GM18499 (cell line): ENCODE results near the gene AFAP1L2.

Experiments
- ATAC-seq: cut with Tn5 transposase; IDR thresholded peaks from one replicate; pipeline ENCODE4 v1.9.1; 2021; ENCODE audit warnings: moderate number of reproducible peaks; ENCODE audit not compliant: insufficient read depth, unreplicated experiment

The AFAP1L2 gene

DNA sequence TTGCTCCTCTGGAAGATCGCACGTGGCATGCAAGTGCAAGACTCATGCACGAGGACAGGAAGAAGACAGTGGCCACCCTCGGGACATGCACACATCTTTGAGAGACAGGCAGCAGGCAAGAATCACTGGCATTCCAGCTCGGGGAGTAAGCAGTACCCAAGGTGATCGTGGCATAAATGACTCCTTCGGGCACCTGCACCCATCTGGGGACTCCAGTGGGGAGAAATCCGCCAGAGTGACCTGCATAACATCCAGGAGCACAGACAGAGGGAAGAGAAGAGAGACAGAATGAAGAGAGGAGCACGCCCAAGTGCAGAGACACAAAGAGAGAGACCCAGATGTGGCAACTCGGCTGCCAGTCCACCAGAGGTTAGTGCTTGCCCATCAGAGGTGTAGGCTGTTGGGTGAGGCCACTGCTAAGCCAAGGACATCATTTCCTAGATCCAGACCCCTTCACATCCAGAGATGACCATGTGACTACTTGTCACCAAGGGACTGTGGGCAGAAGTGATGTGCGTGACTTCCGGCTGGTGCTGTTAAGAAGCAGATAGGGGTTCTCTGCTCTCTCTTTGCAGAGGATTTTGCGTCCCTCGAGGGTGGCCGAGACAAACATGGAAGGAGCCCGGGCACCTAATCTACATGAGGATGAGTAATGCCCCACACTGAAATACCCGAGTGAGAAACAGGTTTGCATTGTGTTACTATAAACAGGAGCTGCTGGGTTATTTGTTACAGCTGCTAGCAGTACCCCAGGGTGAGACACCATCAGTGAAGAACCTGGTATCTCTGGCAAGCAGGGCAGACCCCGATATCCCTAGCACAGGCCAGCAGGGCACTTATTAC, 84.7 kb downstream of the AFAP1L2 start:
- no peak for ATAC-seq

DNA sequence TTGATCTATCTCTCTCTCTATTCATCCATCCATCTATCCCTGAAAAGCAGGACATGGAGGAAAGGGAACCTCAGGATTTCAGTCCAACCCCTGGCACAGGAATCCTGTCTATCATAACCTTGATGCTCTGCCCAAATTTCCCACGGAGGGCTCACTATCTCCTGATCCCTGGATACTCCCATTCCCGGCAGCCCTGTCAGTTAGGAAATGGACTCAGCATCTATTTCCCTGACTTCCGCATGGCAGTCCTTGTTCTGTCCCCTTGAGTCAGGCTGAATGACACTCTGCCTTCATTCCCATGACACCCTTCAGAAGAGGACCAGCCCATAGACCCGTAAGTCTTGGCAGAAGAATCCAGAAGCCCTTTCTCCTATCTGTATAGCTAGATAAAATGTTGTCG, 87.6 kb downstream of the AFAP1L2 start:
- no peak for ATAC-seq

DNA sequence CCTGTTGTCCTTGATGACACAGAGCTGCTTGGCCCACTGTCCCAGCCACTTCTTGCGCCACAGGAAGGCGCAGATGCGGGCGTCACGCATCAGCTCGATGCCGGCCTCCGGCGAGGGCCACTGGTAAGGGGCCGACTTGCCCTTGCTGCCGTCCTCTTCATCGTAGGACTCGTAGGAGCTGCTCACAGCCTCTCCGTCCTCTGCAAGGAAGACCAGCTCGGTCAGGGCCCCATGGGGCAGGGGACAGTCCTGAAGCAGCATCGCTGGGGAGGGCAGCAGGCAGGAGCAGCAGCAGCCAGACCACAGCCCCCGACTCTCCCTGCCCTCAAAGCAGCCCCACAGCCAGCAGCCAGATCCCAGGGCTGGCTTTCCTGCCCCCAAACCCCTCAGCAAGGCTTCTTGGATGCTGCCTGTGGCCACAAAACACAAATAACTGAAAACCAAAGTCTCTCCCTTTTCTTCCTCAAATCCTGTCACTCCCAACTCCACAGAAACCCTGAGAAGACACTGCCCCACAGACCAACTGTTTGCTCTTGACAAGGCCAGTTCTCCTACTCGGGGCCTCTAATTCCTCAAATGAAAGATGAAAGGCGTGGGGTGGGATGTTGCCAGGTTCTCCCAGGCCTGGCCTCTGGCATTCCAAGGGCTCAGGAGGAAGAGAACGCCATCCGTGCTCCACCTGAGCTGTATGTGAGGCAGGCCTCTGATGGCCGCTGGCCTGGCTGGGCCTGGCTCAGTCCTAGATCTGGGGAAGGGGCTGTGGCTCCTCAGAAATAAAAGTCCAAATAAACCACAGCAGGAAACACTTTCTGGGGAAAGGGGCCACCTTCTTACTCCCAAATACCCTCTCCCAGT, 88.5 kb downstream of the AFAP1L2 start:
- no peak for ATAC-seq

DNA sequence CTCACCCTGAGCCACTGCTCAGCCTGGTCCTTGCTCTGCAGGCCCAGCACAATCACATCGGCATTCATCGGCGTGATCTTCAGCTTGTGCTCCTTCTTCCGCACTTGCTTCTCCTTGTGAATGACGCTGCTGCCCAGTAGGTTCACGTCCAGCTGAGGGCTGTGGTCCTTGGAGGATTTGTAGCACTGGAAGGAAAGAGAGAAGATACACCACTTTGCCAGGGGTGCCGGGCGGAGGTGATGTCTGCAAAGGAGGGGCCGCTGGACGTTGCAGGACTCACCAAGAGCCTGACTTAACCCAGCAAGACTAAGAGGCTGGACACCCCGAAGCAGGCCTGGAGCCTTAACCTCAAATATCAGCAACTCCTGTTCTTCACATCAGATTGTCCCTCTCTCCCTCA, 90.4 kb downstream of the AFAP1L2 start:
- ATAC-seq, result no peak

DNA sequence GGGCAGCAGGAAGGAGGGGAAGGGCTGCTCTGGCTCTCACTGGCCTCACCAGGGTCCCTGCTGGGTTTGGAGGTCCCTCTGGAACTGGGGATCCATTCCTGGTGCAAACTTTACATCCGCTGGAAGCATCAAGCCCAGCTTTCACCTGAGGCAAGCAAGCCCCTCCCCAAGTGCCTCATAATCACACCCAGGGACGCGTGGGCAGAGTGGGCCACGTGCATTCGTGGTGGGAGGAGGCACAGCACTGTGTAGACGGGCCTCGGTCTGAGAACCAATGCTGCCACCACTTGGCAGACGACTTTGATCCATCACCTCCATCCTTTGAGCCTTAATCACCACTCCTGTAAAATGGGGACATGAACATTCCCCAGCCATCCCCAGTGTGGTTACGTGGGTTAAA, 91.2 kb downstream of the AFAP1L2 start:
- ATAC-seq, result no peak

DNA sequence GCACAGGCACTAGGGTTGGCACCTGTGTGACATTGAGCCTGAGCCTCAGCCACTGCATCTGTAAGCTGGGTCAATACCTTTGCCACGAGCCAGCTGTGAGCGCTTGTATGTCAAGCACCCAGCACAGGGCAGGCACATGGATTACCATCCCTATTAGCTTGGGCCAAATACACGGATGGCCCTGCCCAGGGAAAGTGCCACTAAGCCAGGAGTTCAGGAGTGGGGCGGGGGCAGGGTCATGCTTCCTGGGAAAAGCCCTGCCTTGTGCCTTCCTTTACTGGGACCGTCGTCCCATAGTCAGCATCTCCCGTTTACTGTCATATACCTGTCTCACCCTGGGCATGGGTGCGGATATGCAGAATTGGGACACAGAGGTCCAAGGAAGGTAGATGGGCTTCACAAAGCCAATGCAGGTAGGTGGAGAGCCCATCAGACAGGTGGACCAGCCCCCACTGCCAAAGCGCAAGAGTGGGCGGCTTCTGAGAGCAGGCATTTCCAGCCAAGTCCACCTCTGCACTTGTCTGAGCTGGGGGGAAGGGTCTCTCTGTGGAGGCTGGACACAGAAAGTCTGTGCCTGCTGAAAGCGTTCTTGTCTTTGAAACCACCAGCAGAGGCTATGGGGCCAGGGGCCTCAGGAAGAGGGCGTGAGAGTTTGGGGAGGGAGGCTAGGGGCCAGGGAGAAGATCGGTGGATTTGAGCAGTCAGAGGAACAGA, 92.6 kb downstream of the AFAP1L2 start:
- no peak for ATAC-seq

DNA sequence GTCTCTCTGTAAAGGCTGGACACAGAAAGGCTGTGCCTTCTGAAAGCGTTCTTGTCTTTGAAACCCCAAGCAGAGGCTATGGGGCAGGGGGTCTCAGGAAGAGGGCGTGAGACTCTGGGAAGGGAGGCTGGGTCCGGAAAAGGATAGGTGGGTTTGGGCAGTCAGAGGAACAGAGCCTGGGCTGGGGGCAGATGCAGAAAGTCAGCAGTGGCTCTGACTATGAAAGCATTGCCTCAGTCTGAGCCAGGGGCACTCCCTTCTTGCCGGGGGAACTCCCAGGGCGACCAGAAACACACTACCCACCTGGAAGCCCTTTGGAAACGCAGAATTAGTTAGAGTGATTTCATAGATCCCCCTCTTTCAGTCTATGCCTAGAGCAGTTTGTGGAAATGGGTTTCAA, 93.3 kb downstream of the AFAP1L2 start:
- ATAC-seq, result no peak

DNA sequence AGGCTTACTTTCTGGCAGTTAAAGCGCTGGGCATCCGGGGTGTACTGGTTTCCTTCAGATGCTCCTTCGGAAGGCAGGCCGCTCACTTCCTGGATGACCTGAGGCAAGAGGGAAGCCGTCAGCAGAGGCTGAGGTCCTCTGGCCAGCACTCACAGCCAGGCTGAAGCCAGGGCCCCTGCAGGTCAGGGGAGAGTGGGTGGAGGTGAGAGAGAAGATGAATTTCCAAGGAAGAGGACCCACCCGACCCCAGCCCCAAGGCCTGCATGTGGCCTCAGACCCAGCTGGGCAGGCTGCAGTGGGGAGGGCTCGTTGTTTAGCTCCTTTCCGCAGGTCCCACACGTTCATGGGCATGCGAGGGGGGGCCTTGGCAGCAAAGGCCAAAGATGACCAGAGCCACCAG, 94.0 kb downstream of the AFAP1L2 start:
- ATAC-seq, result no peak

DNA sequence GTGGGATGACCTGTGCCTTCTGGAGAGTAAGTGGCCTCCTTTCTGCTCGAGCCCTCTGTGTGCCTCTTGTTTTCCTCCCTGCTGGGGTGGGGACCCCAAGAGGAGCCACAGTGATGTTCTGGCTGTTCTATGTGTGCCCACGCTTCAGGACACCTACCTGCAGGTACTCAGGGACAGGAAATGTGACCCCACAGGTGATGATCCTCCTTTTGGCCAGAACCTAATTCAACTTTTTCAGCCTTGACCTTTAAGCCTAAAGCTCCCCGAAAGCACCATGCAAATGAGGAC, 95.0 kb downstream of the AFAP1L2 start:
- no peak for ATAC-seq

DNA sequence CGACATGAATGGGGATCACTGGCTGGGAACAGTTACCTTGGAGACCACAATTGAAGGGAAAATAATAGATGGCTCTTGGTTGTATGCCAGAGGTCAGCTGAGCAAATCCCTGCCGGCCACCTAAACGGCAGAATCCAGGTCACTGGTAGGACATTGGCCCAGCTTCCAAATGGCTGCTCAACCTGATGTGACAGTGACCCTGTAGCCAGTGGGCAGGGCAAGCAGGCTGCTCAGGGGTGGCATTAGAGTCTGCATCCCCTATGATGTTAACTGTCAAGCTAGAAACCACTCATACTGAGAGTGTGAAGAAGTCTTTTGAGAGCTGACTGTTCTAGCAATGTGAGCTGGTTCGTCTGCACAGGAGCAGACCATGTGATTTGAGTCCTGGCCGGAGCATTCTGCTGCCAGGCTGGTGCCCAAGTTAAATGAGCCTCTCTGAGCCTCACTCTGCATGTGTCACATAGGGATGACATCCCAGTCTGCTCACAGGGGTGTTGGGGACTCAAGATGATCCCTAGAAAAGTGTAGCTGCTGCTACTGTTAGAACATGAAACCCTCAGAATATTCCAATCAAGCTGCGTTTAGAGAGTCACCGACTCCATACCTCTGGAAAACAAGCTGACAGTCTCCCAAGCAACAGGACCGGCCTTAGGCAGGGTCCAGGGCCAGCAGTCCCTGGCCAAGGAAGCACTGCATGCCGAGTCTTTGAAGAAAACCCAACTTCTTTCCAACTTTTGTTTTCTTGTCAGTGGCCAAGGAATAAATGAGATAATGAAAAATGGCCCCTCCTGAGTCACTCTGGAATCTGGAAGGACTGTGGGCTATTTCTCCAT, 95.6 kb downstream of the AFAP1L2 start:
- ATAC-seq, result no peak

DNA sequence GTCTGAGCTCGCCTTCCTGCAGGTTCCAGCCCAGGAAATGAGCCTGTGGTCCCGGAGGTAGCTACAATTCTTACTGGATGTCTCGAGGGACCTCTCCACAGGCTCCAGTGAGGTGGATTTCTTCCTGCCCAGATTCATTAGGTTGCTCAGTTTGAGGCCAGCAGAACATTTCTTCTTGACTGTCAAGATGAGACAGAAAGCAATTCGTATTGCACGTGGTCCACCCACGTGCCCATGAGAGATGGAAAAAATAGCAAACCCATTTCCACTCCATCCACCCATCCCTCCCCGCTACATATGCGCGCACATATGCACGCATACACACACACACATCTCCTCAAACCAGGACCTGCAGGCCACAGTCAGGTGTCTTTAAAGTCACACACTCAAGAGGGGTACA, 96.6 kb downstream of the AFAP1L2 start:
- no peak for ATAC-seq

DNA sequence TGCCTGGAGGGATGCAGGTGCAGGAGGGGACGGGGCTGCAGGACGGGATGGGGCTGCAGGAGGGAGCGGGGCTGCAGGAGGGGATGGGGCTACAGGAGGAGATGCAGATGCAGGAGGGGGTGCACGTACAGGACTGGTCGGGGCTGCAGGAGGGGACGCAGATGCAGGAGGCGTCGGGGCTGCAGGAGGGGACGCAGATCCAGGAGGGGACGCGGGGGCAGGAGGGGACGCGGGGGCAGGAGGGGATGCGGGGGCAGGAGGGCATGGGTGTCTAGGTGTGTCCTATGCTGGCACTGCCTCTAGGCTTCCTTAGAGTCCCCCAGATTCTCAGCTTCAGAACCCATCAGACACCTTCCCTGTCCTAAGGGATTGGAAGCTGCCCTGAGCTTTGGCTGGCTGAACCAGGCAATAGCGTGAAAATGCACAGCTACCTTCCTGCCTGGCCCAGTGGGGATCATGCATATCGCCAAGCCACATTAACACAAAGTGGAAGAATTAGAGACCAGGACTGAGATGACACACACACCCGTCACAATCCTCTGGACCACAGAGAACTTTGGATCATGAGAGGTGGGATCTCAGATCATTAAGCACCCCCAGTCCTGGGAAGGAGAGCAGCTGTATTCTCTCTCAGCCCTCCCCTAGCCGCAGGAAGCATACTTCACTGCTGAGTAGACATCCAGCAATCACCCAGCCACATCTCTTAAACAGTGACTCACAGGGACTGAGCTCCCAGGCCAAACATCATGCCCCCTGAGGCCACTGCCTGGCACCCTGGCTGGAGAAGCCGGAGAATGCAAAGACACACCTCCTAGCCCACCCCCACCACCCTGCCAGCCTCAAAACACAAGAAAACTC, 98.0 kb downstream of the AFAP1L2 start:
- no peak for ATAC-seq

DNA sequence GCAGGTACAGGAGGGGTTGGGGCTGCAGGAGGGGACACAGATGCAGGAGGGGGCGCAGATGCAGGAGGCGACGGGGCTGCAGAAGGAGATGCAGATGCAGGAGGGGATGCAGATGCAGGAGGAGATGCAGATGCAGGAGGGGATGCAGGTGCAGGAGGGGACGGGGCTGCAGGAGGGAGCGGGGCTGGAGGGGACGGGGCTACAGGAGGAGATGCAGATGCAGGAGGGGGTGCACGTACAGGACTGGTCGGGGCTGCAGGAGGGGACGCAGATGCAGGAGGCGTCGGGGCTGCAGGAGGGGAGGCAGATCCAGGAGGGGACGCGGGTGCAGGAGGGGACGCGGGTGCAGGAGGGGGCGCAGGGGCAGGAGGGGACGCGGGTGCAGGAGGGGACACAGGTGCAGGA, 98.8 kb downstream of the AFAP1L2 start:
- no peak for ATAC-seq

DNA sequence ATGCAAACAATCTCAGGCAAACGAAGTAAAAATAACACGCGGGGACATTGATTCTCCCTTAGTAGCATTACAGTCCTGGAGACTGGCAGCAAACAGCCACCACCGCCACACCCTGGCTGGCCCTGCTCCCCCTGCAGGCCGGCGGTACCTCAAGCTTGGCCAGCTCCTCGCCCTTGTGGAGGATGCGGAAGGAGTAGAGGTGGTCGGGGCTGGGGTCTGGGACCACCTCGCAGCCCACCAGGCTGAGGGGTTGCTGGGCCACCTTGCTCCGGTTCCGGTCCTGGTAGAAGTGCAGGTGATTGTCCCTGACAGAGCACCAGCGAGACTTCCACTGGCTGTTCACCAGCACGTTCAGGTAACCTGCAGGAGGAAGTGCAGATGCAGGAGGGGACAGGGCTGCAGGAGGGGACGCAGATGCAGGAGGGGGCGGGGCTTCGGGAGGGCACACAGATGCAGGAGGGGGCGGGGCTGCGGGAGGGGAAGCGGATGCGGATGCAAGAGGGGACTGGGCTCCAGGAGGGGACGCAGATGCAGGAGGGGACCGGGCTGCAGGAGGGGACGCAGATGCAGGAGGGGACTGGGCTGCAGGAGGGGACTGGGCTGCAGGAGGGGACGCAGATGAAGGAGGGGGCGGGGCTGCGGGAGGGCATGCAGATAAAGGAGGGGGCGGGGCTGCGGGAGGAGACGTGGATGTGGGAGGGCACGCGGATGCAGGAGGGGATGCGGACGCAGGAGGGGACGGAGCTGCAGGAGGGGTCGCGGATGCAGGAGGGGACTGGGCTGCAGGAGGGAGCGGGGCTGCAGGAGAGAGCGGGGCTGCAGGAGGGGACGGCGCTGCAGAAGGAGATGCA, 99.5 kb downstream of the AFAP1L2 start:
- ATAC-seq, result peak; percentile 25

DNA sequence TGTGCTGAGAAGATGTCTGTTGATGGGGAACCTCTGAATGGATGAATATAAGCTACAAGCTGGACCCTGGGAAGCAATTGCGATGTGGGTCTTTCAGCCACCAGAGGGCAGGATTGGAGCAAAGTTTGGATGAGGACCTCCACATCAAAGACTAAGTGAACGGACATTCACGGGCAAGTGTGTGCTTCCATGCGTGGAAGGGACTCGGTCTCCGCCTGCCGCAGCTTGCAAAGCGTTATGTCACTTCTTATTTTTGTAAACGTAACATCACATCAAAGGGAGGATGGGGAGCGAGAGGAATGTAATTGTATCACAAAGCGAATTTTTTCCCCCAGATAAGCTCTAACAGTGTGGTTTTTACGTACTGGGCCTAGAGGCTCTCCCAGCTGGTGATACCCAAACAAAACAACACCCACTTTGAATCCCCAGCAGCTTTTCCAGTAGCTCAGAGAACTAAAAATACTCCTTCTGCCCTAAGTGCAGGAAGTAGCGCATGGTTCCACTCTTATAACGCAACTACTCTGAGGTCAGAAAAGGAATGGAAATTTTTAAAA, 100.2 kb downstream of the AFAP1L2 start:
- peak; percentile 71 for ATAC-seq

DNA sequence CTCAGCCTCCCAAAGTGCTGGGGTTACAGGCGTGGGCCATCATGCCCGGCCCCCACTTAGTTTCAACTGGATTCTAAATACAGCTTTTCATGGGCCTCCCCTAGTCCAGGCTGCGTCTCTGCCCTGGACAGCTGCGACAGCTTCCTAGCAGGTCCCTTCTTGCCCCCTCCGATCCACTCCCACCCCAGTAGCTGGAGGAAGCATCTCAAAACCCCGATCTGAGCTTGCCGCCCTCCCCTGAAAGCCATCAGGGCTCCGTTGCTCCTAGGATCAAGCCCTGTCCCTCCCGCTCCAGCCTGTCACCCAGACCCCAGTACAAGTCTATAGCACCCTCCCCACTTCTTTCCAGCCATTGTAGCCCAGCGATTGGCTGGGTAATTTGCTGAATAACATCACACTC, 100.7 kb downstream of the AFAP1L2 start:
- ATAC-seq, result no peak

DNA sequence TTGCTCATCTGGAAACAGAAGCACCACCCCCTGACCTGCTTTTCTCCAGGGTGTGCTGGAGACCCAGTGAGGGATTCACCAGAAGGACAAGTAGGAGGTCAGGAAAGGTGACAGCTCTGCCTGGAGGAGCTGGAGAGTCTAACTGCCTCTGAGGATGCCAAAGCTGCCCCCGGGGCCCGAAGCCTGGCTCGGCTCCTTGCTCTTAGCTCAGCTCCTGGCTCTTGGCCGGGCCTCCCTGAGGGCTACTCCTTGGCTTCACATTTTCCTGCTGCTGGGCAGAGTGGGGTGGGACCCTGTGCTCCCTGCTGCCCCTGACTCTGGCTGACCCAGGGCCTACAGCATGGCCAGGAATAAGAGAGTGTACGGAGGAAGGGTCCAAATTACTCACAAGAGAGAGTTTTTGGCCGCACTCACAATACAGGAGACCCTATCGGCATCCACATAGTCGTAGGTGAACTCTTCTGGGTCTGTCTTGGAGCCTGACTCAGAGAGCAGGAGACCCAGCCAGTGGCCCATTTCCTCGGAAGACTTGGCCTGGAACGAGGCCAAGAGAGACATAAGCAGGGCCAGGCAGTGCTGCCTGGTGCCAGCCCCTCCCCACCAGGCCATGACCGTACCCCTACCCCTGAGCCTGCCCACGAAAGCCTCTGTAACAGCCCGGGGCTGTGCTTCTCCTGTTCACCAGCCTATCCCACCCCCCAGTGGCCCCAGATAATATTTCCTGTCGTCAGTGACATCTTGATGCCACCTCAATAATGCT, 102.2 kb downstream of the AFAP1L2 start:
- ATAC-seq, result no peak
